AG09319 (cell line): Measurements from ENCODE around the gene CLPSL1.

Experiments used
- DNase-seq: peaks from one replicate; pipeline ENCODE4 v3.0.0-alpha.2; 2010; ENCODE audit warnings: low read depth; ENCODE audit errors: extremely low read depth
- CTCF ChIP-seq: IDR thresholded peaks from 2 replicates; pipeline ENCODE4 v1.5.1; 2011; ENCODE audit warnings: low read depth, mild to moderate bottlenecking, inconsistent platforms, low read length, moderate library complexity

CLPSL1 gene

GRCh38 chr6:35765739-35766138, 15.1 kb upstream of the CLPSL1 start:
- no peak for TF ChIP-seq CTCF
- DNase-seq: no peak

DNA sequence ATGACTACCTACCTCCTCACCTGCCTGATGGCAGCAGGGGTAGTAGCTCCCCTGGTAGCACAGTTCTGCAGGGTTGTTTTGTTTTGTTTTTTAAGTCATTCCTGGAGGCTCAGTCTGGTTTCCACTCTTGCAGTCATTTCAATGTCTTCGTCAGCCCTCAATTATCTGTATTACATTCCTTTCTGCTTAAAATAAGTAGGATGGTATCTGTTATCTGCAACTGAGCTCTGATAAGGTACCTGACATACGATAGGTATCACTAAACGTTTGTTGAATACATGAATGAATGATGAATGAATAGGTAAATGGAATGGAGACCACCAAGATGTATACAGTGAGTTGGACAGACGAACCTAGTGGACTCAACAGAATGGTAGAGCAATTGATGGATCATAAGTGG, 11.6 kb upstream of the CLPSL1 start:
- TF ChIP-seq CTCF: no peak
- no peak for DNase-seq

DNA sequence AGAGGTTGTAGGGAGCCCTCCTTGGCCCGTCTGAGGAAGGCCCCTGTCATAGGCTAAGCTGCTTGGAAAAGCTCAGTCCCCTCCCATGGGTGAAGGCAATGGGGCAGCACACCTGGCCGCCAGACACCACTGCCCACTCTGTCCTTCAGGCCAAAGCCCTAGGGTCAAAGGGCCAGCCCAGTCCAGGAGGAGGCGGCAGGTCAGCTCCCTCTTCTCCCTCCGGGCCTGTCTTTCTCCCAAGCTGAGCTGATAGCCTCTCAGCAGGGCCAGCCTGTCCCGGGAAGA, 9.5 kb upstream of the CLPSL1 start:
- TF ChIP-seq CTCF: no peak
- DNase-seq: no peak

DNA sequence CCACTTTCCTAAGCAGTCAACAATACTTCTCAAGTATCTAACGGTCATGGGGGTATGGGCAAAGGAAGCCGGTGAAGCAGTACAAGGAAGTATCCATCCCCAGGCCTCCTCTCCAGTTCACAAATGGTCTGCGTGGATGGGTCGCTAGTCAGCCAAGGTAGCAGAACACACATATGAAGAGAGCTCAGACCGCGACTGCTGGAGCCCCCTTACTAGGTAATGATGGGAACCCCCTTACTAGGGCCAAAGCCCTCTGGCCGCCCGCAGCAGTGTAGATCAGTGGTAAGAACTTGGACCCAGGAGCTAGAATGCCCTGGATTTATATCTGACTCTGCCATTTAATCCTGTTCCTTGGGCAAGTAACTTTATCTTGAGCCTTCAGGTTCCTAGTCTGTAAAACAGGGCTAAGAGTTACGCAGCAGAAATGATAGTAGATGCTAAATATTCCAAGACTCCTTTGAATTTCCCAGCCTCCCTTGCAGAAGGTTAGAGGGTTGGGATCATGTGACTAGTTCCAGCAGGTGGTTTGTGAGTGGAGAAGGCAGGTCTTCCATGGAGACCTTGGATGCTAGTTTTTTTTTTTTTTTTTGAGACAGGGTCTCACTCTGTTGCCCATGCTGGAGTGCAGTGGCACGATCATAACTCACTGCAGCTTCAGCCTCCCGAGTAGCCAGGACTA, 6.6 kb upstream of the CLPSL1 start:
- no peak for DNase-seq
- TF ChIP-seq CTCF: no peak

- TF ChIP-seq CTCF: no peak
- DNase-seq: no peak
Measured at GRCh38 chr6:35775031-35775430, 5.8 kb upstream of the CLPSL1 start.

GRCh38 chr6:35776364-35777215, 4.2 kb upstream of the CLPSL1 start, which contains the start of gene CLPSL2:
Gene CLPSL2, plus strand, starts transcription at chr6:35776598. Its CDS starts 21 bp downstream, at chr6:35776619.
- DNase-seq: no peak
- no peak for TF ChIP-seq CTCF

GRCh38 chr6:35777356-35778102, 3.3 kb upstream of the CLPSL1 start:
- TF ChIP-seq CTCF: no peak
- no peak for DNase-seq
